ENCODE results near the gene TFAP2B.

TFAP2B gene

DNA sequence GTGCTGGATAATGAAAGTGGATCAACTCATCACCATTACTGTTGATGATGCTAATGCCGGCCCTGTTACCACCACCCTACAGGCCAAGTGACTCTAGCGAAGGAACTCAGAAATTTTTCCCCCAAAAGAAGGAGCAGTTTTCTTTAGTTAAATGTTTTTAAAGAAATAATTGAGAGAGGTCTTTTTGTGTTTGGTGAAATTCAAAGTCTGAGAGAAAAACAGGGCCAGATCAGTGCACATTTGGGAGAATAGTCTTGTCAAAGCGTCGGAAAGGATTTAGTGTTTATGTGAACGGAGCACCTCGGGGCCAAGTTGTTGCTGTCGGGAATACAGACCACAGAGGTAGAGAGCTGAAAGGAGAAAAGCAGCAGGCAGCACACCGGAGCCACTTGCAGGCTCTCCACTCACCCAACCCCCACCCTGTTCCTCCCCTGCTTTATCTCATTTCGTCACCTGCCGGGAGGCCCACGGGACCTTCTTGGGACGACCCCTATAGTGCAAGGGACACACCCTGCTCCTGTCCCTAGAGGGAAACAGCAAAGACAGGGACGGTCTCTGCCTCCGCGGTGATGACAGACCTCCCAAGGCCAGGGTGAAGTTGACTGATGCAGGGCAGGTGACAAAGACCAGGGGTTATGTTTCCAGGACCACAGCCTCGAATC lies 6.8 kb downstream of the TFAP2B start:
- DNase-seq (ENCODE audit: low read depth): no peak

DNA sequence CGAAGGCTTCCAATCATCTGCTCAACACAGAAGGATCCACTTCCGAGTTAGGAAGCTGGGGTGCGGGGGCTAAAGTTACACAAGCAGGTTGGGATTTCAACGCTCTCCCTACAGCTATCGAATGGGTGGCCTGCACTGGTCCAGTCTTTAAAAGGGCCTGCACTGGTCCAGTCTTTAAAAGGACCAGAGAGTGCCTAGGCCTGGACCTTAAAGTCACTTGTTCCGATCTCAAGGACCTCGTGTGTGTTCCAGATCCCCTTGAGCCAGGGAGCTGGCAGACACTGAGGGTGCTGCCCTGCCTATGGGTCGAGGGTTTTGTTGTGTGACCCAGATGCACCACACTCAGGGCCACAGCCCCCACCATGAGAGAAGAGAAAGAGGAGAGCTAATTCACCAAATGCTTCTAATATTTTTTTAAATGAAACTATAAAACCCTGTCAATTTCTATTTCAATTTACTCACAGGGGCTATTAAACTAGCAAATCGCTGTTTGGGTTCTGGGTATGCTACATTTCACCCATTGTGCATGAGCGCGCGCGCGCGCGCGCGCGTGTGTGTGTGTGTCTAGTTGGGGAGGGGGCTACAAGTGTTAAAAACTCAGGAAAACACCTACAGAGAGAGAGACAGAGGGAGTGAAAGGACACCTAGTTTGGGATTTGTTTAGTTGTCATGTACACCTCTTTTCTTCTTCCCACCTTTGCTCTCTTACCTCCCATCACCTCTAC lies 7.5 kb downstream of the TFAP2B start:
- DNase-seq (ENCODE audit: low read depth): no peak

DNA sequence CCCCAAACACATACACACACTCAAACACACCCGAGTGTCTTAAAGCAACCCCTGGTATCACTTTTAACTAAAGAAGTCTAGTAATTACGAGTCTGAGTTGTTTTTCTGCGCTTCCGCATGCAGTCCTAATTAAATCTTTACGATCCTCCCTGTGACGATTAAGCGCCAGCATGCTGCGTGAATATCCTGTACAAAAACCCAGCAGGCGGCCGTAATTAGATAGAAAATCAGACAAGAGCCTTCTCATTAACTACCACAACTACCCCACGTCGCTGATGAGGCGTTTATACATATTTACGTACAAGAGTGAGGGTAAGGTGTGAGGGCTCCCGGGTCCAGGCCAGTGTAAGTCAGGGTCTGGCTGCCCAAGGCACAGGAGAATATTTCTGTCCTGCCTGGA lies 8.1 kb downstream of the TFAP2B start:
- no peak for DNase-seq (ENCODE audit: low read depth)

DNA sequence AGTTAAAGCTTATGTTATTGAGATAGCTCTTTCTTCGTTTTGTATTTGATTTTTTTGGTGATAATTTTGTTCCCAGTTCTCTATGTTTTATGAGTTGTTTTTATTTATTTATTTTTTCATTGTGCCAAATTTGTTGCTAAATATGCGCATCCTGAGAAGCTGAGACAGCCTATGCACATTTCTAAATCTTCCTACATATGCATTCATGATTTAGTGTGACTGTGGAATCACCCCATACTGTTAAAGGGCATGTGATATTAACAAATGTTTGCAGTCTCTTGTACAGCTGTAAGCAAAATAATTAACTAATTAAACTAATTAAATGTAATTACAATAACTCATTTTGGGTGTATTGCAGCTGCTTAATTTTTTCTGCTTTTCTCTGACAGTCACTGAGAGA lies 10.4 kb downstream of the TFAP2B start:
- DNase-seq (ENCODE audit: low read depth): no peak

DNA sequence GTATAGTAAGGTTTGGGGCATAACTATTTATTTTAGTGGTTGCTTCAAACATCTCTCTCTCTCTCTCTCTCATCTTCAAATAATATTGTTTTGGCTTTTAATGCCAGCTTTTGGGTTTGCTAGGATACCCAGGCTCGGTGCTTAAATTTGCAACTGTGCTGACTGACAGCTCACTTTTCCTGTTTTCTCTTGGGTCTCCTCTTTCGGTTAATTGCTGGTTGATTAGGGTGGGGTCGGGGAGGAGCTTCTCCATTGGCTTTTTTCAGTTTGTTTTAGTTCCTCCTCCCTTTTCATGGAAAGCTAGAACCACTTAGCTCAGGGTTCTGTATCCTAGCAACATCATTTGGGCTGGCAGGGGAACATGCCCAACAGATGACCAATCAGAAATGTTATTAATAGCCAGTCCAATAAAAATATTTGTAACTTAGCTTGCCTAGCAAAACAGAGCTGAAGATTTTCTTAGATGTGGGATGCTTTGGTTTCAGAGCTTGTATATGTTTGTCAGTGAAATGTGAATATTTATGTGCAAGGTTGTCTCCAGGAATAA lies 11.3 kb downstream of the TFAP2B start:
- no peak for DNase-seq (ENCODE audit: low read depth)

DNA sequence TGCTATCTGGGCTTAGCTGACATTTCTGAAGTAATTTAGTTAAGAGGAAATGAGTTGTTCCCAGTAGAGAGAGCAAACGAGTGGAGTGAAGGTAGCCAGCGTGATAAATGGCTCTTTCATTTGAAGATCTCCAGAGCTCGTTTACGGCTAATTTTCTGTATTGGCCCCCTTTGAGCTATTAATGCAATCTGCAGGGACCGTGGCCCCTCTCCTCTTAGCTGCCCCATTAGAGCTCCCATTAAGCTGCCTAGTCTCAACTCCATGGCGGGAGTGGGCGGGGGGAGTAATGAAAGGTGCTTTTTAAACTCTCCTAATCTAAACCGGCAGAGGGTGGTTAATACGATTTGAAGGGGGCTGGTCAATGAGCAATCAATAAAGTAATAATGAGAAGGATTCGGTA lies 12.5 kb downstream of the TFAP2B start:
- DNase-seq (ENCODE audit: low read depth): no peak

DNA sequence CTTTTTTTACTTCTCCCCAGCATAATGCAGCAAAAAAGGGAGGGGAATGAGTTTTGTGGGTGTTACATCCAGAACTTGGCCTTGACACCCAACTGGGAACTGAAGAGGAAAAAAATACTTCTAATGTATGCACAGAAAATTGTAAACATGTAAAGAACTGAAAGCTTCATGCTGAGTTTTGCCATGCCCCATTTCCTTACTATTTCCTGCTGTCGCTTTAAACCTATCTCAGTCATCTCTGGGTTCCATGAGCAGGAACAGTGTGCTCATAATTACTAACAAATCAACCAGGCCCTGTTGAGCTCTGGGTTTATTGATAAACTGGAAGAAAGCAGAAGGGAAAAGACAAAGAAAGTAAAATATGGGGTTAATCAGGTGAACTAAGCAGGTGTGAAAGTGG lies 14.2 kb downstream of the TFAP2B start:
- no peak for DNase-seq (ENCODE audit: low read depth)

DNA sequence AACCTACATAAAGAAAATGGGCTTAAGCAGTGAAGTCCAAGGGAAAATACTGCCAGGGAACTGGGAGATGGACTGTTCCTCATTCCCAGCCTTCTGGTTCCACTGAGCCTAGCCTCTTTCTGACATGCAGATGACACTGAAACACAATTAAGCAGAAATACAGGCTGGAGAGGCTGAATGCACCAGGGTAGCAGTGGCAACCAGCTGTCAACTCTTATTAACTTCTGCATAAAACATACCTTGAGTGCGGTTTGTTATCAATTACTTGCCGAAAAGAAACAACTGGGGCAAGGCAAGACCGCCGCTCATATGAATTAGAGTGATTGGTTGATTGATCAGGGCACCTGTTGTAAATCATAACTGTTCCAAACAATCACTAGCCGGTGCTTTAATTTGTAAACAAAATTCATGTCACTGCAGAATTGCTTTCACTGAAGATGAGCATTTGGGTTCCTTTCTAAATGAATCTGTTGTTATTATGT lies 16.3 kb downstream of the TFAP2B start:
- no peak for DNase-seq (ENCODE audit: low read depth)

DNA sequence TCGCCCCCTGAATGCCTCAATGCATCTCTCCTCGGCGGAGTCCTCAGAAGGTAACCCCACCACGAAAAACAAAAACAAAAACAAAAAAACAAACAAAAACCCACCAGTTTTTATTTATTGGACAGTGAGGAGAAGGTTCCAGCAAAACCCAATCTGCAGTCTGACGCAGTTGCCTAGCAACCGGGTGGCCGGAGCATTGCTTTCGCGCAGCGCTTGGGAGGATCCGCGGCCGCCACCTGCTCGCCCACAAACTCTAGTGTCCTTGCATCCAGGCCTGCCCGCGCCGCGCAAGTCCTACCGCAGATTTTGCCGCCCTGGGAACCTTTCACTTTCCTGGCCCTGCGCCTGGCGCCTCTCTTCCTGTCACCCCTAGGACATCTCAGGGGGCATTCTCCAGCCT lies 17.6 kb downstream of the TFAP2B start:
- no peak for DNase-seq (ENCODE audit: low read depth)

DNA sequence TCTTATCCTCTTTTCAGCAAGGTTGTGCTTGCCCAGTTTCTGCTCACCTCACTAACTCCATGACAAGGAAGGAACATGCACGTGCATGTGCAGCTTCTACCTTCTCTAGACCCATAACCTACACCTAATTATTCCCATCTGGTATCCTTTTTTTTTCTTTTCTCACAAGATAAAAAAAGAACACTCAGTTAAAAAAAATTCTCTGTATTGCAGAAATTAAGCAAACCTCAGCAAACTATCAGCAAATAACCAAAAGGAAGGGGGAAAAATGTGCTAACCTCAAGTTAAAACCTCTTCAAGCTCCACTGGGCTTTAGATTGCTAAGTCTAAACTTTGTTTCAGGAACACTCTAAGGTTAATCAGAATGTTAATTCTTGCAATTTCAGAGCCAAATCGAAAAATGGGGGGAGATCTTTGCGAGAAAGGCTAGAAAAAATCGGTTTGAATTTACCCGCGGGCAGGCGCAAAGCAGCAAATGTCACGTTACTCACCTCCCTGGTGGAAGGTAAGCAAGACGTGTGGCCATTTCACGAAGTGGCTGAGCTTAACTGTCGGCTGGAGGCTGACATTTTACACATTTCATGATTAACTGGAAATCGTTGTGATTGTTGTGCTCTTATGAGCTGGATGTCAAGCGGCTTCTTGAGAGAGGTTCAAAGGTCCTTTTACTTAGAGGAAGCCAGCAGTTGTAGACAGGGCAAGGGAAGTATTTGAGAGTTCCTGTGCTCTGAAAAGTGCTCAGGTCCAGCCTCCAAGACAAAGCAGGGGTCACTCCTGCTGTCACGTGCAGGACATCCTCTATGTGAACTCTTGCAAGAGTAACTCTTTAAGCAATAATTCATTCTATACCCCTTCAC lies 19.1 kb downstream of the TFAP2B start:
- no peak for DNase-seq (ENCODE audit: low read depth)

DNA sequence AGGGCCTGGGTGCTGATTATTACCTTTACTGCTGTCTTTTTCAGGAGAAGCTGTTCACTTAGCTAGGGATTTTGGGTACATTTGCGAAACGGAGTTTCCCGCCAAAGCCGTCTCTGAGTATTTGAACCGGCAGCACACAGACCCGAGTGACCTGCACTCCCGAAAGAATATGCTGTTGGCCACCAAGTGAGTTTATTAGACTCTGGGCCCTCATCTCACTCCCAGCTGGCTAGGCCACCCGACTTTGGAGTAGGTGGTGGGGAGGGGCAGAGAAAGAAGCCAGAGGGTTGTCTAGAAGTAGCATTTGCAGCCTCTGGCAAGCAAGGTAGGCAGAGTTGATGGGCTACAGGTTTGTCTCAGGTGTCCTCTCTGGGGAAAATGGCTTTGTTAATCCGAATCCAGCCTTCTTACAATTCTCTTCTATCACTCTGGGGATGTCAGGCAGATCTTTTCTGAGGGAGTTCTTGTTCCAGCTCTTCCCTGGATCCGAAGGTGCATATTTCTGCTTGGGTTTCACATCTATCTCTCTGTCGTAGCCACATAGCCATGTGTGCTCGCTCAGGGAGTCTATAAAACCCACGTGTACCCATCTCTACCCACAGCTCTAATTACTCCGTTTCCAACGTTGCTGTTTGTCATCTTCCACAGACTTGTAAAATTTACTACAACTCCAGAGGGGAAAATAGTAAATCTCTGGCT lies 21.6 kb downstream of the TFAP2B start:
- no peak for DNase-seq (ENCODE audit: low read depth)

DNA sequence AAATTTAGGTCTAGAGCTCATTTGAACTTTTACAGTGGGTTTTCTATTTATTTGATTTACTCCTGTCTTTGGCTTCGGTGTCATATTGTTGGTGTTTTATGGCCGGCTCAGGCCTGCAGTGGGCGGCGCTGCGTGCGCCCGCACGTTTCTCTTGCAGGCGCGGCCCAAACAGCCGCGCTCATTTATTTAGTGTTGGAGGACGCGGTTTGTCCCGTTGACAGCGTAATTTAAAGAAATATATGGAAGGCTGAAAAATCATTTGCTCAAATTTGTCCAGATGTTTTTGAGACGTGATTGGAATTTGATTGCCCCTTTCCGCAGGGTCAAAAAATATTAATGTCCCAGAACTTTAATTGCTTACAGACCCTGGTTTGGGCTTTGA lies 22.1 kb downstream of the TFAP2B start:
- no peak for DNase-seq (ENCODE audit: low read depth)

DNA sequence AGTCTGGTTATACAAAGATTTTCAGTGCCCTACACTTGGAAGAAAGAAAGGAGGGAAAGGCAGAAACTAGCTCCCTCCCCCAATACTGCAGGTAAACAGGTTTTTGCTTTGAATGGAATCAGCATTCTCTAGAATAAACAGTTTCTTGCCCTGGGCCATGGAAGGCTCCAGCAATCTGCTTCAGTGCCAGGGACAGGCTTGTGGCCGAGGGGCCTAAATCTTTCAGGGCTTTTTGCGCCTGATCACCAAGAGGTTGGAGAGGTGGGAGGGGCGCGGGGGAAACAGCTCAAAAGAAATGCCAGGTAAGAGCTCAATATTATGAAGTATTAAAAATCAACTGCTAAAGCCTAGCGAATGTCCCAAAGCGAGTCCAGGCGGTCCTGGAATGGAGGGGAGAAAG lies 23.8 kb downstream of the TFAP2B start:
- no peak for DNase-seq (ENCODE audit: low read depth)

DNA sequence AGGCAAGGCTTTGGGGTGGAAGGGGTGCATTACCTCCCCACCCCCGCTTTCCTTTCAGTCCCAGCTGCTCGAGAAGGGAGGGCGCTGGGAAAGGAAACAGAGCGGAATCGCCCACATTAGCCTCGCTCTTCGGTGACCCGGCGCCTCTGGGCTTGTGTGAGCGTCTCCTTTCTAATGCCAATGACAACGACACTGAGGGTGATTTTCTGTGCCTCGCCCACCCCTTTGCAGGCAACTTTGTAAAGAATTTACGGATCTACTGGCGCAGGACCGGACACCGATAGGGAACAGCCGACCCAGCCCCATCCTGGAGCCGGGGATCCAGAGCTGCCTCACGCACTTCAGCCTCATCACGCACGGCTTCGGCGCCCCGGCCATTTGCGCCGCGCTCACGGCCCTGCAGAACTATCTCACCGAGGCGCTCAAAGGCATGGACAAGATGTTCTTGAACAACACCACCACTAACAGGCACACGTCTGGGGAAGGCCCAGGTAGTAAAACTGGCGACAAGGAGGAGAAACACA lies 24.3 kb downstream of the TFAP2B start:
- no peak for DNase-seq (ENCODE audit: low read depth)

DNA sequence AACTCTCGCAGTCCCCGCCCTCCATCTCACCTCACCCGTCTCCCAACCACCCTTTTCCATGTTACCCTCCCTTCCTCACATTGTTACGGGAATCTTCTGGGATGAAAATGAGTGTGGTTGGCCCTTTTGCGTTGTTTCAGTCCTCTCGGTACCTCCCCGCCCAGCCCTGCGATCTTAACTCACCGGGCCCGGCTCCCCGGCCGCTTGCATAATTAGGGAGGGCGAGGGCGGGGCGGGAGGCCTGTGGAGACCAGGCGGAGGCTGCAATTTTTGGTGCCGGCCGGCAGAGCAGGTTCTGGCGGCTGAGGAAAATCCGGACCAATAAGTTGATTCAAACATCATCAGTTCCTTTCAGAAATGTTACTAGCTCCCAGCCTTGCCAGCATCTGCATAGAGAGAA lies 25.2 kb downstream of the TFAP2B start:
- DNase-seq (ENCODE audit: low read depth): no peak

DNA sequence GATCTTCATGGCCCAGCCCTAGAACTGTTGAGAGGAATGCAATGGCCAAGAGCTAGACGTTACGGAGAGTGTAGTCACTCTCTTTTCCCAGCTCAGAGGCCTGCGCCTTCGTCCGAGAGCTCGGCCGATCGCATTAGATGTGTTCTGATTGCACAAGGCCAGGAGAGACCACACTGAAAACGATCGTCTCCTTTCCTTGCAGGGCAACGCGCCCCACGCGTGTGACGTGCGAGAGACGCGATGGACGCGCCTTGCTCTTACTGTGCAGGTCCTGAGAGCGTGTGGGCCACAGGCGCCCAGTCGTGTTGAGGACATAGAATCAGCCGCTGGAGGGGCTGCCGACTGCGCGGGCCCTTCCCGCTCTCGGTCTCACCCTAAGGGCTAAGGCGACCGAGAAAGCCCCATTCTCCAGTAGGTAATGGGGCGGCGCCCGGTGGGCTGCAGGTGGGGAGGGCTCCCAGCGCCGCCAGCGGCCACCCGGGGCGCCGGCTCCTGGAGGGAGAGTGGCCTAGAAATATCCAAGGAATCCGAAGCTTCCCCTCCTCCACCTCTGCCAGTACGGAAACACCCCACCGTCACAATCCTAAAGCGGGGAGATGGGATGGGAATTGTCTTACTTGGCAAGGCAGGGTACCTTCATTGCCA lies 26.9 kb downstream of the TFAP2B start:
- DNase-seq (ENCODE audit: low read depth): no peak

DNA sequence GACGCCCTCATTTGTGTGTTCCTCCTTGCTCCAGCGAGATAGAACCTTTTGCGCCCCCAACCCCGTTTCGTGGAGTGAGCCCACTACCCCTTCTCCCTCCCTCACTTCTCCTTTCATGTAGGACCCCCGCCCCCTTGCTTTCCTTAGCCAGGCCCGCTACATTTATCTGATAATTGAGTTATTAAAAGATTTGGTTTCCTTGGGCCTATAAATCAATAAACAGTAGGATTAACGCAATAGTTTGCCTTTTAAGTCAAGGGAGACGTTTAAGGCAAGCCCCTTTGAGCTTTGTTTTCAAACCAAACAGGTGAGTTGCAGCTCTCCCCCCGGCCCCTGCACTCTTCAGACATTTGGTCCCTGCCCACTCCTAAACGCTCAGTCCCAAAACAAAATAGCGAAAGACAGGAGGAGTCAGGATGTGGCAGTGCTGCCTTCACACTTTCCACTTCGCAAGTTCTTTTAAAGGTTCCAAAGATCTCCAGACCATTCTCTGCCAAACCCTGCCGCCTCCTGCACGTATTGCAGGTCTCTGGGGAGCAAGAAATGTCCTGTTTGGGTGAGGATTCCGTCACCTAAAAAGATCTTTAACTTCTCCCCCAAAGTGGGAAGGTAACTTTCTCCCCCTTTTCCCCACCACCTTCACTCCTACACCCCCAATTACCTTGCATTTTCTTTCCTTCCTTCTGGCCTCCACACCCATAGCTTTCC lies 27.6 kb downstream of the TFAP2B start:
- no peak for DNase-seq (ENCODE audit: low read depth)

DNA sequence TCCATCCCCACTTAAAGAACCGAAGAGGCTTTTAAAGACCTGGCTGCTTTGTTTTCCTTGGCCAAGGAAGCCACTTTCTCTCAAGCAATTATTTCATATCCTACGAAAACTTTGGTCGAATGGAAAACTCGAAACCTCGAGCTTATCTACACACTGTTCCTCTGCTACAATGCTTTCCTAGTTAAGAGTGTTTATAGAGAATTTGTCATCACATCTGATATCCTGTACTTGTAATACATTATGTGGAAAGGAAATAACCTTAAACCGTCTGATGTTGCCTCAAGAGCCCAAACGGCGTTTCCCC lies 28.1 kb downstream of the TFAP2B start:
- no peak for DNase-seq (ENCODE audit: low read depth)

DNA sequence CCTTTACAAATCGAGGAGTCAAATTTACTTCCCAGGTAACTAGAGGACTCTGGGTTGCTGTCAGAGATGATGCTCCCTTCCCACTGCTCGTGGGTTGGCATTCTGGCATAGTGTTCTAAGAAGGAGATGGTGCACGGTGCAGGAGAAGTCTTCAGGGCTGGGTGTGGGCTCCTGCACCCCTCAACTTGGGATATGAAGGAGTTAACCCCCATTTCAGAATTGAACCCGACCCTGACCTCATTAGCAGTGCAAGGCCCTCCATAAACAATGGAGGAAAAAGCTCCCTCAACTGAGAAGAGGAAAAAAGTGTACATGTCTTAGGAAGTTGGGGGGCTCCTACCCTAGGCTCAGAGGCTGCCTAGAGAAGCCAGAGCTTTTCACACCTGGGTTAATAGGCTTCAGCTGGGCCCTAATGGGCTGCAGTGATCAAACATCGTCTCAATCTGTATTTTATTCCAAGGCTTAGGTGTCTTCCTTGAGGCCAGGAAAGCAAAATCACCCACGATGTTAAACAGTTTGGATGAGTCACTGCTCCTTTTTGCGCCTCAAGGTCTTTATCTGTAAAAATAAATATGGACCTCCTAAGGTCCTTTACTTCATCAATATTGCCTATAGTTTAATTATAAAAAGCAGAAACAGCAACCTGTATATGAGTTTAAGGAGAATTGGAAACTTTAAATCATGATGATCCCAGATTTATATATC lies 29.4 kb downstream of the TFAP2B start:
- no peak for DNase-seq (ENCODE audit: low read depth)

Data from stimulated activated CD8-positive, alpha-beta memory T cell treated with anti-CD3 and anti-CD28 coated beads, Interleukin-12 subunit alpha, Interleukin-12 subunit beta, amount 100 ng/mL, for 1 hour (primary cell).